Activated CD4-positive, alpha-beta T cell treated with anti-CD3 and anti-CD28 coated beads, Interleukin-2, amount 10 ng/mL, durations not matched to agents 24 days and 14 days (primary cell): ENCODE data around the gene HSF2BP. TPM values are rescaled to one million over a fixed set of nuclear protein-coding genes. Genes with fewer than 3 reads are reported as not detected.
A peak's percentile ranks its signal among the peaks of the same experiment; 100 is the strongest.
"Not testable (repeated sequence)": the region's sequence is repeated elsewhere in the genome, so short reads cannot be mapped to it uniquely, and the experiment has no call there.

ENCODE experiments used
- DNase-seq: peaks from one replicate; pipeline ENCODE4 v3.0.0; 2022
- H3K27ac Mint-ChIP-seq: one replicate; pipeline ENCODE4 v1.8.0; 2022; ENCODE audit warnings: mild to moderate bottlenecking, mixed read lengths
- H3K27me3 Mint-ChIP-seq: one replicate; pipeline ENCODE4 v1.8.0; 2022; ENCODE audit warnings: mixed read lengths
- H3K36me3 Mint-ChIP-seq: one replicate; pipeline ENCODE4 v1.8.0; 2022; ENCODE audit warnings: low read depth, mild to moderate bottlenecking, mixed read lengths
- H3K4me1 Mint-ChIP-seq: one replicate; pipeline ENCODE4 v1.8.0; 2021; ENCODE audit warnings: mixed read lengths
- H3K4me3 Mint-ChIP-seq: one replicate; pipeline ENCODE4 v1.8.0; 2022; ENCODE audit warnings: mild to moderate bottlenecking, moderate library complexity, mixed read lengths
- H3K9me3 Mint-ChIP-seq: one replicate; pipeline ENCODE4 v1.8.0; 2021; ENCODE audit warnings: mixed read lengths
- intact Hi-C: fragments of 100-400 bp; cut with micrococcal nuclease; formaldehyde crosslinking; loops from one replicate; pipeline ENCODE4 v1.15.1; 2023
- total RNA-seq: library from RNA; stranded (reverse); gene quantifications from 2 replicates; pipeline ENCODE4 v1.2.3, GENCODE V29; 2022

The HSF2BP gene
- total RNA-seq, 1 donor from 2014 or later: 1.3 TPM

GRCh38 chr21:43503892-43504291 lies 155.4 kb downstream of the HSF2BP start:
- H3K4me3 Mint-ChIP-seq, H3K27me3 Mint-ChIP-seq, DNase-seq, intact Hi-C loops, H3K27ac Mint-ChIP-seq, H3K9me3 Mint-ChIP-seq, H3K4me1 Mint-ChIP-seq, H3K36me3 Mint-ChIP-seq: not testable (repeated sequence)

- H3K27me3 Mint-ChIP-seq, H3K4me1 Mint-ChIP-seq, H3K4me3 Mint-ChIP-seq, DNase-seq, H3K27ac Mint-ChIP-seq, H3K36me3 Mint-ChIP-seq, H3K9me3 Mint-ChIP-seq, intact Hi-C loops: not testable (repeated sequence)
Measured at GRCh38 chr21:43503075-43503750, 156.1 kb downstream of the HSF2BP start.

GRCh38 chr21:43502407-43503071 lies 156.7 kb downstream of the HSF2BP start:
- intact Hi-C loops, H3K27me3 Mint-ChIP-seq, H3K9me3 Mint-ChIP-seq, DNase-seq, H3K4me1 Mint-ChIP-seq, H3K27ac Mint-ChIP-seq, H3K4me3 Mint-ChIP-seq, H3K36me3 Mint-ChIP-seq: not testable (repeated sequence)

GRCh38 chr21:43498924-43499323 lies 160.4 kb downstream of the HSF2BP start:
- intact Hi-C loops, H3K27ac Mint-ChIP-seq, H3K4me3 Mint-ChIP-seq, H3K36me3 Mint-ChIP-seq, DNase-seq, H3K4me1 Mint-ChIP-seq, H3K9me3 Mint-ChIP-seq, H3K27me3 Mint-ChIP-seq: not testable (repeated sequence)

- H3K27ac Mint-ChIP-seq, intact Hi-C loops, H3K36me3 Mint-ChIP-seq, H3K27me3 Mint-ChIP-seq, DNase-seq, H3K9me3 Mint-ChIP-seq, H3K4me3 Mint-ChIP-seq, H3K4me1 Mint-ChIP-seq: not testable (repeated sequence)
Measured at GRCh38 chr21:43498065-43498464, 161.2 kb downstream of the HSF2BP start.

GRCh38 chr21:43494279-43495012 lies 164.8 kb downstream of the HSF2BP start:
- H3K4me1 Mint-ChIP-seq, H3K9me3 Mint-ChIP-seq, H3K27ac Mint-ChIP-seq, H3K27me3 Mint-ChIP-seq, H3K4me3 Mint-ChIP-seq, H3K36me3 Mint-ChIP-seq, intact Hi-C loops: not testable (repeated sequence)
- DNase-seq: peak; percentile 29

GRCh38 chr21:43493471-43493870 lies 165.8 kb downstream of the HSF2BP start:
- H3K9me3 Mint-ChIP-seq, H3K27me3 Mint-ChIP-seq, H3K4me1 Mint-ChIP-seq, intact Hi-C loops, H3K27ac Mint-ChIP-seq, H3K36me3 Mint-ChIP-seq, H3K4me3 Mint-ChIP-seq: not testable (repeated sequence)
- DNase-seq: peak; percentile 15

GRCh38 chr21:43488235-43488634 lies 171.1 kb downstream of the HSF2BP start:
- H3K4me1 Mint-ChIP-seq, DNase-seq, H3K4me3 Mint-ChIP-seq, H3K27me3 Mint-ChIP-seq, H3K9me3 Mint-ChIP-seq, H3K36me3 Mint-ChIP-seq, intact Hi-C loops, H3K27ac Mint-ChIP-seq: not testable (repeated sequence)

- H3K27me3 Mint-ChIP-seq, DNase-seq, H3K4me1 Mint-ChIP-seq, H3K36me3 Mint-ChIP-seq, H3K9me3 Mint-ChIP-seq, H3K27ac Mint-ChIP-seq, intact Hi-C loops, H3K4me3 Mint-ChIP-seq: not testable (repeated sequence)
Measured at GRCh38 chr21:43486051-43486450, 173.2 kb downstream of the HSF2BP start.

- H3K4me3 Mint-ChIP-seq, DNase-seq, H3K27ac Mint-ChIP-seq, intact Hi-C loops, H3K4me1 Mint-ChIP-seq, H3K9me3 Mint-ChIP-seq, H3K27me3 Mint-ChIP-seq, H3K36me3 Mint-ChIP-seq: not testable (repeated sequence)
Measured at GRCh38 chr21:43485016-43485415, 174.3 kb downstream of the HSF2BP start.

- H3K9me3 Mint-ChIP-seq, DNase-seq, H3K4me3 Mint-ChIP-seq, H3K36me3 Mint-ChIP-seq, intact Hi-C loops, H3K27ac Mint-ChIP-seq, H3K27me3 Mint-ChIP-seq, H3K4me1 Mint-ChIP-seq: not testable (repeated sequence)
Measured at GRCh38 chr21:43479197-43479596, 180.1 kb downstream of the HSF2BP start.

Other genes with a start within 250 kb of the HSF2BP start
- gene SIK1, start 232.4 kb downstream of the HSF2BP start, total RNA-seq: 11.8 and 12.5 TPM in 2 replicates
- gene RRP1B, start 72 bp upstream of the HSF2BP start, total RNA-seq: 82.8 and 83.6 TPM in 2 replicates
- gene PDXK, start 59.6 kb upstream of the HSF2BP start, total RNA-seq: 138 and 152 TPM in 2 replicates
- 59.2 and 59.5 TPM in 2 replicates for gene CSTB, start 116.8 kb upstream of the HSF2BP start, total RNA-seq
- gene RRP1, start 130.1 kb upstream of the HSF2BP start, total RNA-seq: 94.4 and 99.4 TPM in 2 replicates
- 127 and 130 TPM in 2 replicates for gene AGPAT3, start 205.7 kb upstream of the HSF2BP start, total RNA-seq